ENCODE results near the gene KRT85. TPM values are rescaled to one million over a fixed set of nuclear protein-coding genes. Genes with fewer than 3 reads are reported as not detected.

Gene KRT85
- total RNA-seq (not detected), polyA plus RNA-seq (not detected)

- FAIRE-seq, result no peak
These were observed at the start of gene KRT85 for GRCh38 chr12:52366738-52367485. KRT85 (minus strand) TSS chr12:52367481; CDS start chr12:52367405, 76 bp downstream.

DNA sequence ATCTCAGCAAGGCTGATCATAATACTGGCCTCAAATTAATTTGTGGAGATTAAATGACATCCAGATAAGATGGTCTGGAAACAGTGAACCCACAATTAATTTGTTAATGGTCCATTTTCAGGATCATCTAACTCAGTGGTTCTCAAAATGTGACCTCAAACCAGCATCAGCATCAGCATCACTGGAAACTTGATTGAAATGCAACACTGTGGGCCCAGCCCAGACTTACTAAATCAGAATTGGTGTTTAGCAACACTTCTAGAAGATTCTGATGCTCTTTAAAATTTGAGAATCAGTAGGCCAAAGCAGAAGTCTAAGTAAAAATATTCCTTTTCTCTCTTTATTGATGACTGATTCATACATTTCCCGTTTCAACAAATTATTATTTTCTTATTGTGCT lies 49.5 kb upstream of the KRT85 start:
- no peaks in the 10 kb centered on the region for H3K36me3 ChIP-seq
- TF ChIP-seq, protein P1, sequence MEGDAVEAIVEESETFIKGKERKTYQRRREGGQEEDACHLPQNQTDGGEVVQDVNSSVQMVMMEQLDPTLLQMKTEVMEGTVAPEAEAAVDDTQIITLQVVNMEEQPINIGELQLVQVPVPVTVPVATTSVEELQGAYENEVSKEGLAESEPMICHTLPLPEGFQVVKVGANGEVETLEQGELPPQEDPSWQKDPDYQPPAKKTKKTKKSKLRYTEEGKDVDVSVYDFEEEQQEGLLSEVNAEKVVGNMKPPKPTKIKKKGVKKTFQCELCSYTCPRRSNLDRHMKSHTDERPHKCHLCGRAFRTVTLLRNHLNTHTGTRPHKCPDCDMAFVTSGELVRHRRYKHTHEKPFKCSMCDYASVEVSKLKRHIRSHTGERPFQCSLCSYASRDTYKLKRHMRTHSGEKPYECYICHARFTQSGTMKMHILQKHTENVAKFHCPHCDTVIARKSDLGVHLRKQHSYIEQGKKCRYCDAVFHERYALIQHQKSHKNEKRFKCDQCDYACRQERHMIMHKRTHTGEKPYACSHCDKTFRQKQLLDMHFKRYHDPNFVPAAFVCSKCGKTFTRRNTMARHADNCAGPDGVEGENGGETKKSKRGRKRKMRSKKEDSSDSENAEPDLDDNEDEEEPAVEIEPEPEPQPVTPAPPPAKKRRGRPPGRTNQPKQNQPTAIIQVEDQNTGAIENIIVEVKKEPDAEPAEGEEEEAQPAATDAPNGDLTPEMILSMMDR (IDR thresholded peaks at IDR 0.05), result no peak
- intact Hi-C loops (cut with DNase I), result no loop called here
- no peaks in the 10 kb centered on the region for H3K4me1 ChIP-seq
- H3K27ac ChIP-seq, result no peak overlapping the region
- FAIRE-seq, result no peak
- no peaks in the 10 kb centered on the region for H3K9me3 ChIP-seq
- H3K27me3 ChIP-seq, result no peaks in the 10 kb centered on the region
- DNase-seq, result no peak
- 77 to 97% methylated on average over 1 of the region's 1 CpG for WGBS, 2 donors
- ATAC-seq, result peak in 1 of 4 donors; percentile 33
- H3K4me3 ChIP-seq, result no peak overlapping the region

More at GRCh38 chr12:52366738-52367485, at the start of gene KRT85:
- intact Hi-C loops (cut with DNase I), result no loop called here
- no peak for DNase-seq
- H3K9me3 ChIP-seq, result no peaks in the 10 kb centered on the region
- H3K4me3 ChIP-seq, result no peak within 1 kb of the TSS
- H3K27me3 ChIP-seq, result no peaks in the 10 kb centered on the region
- 84% methylated on average over 42 of the region's 42 CpGs for WGBS, 2 donors
- no peak for ATAC-seq
- no peaks in the 10 kb centered on the region for H3K36me3 ChIP-seq
- H3K27ac ChIP-seq, result no peak within 1 kb of the TSS
- no peaks in the 10 kb centered on the region for H3K4me1 ChIP-seq
- TF ChIP-seq, protein P1 (IDR thresholded peaks at IDR 0.05), result no peak

DNA sequence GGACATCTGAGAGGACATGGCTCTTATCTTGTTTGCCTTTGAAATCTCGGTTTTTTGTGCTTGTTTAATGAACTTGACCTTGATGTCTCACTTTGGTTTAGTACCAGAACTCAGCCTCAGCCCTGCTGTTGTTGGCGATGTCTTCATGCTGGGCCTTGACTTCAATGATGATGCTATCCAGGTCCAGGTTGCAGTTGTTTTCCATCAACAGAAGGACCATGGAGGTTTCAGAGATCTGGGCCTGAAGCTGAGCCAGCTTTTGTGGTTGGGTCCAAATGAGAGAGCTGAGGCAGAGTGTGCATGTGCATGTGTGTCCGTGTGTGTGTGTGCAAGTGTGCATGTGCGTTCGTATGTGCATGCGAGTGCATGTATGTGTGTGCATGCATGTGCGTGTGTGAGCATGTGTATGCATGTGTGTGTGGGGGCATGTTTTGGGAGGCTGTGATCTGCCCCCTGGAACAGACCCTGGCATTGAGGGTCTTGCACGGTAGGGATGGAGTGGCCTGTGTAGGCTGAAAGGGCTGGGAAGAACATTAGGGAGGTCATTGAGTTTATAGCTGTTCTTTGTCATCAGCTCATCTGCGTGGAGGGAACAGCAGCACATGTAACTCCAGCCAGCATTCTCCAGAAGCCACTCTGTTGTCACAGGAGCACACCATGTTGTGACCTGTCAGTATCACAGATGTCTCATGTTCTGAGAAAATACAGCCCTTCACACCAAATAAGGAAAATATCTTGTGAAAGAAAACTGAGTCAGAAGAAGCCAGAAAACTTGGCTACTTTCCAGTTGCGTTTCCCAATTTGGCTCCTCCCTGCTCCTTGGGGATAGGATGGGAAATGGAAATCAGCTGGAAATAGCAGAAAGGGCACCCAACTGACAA lies 48.8 kb upstream of the KRT85 start:
- intact Hi-C loops (cut with DNase I), result no loop called here
- Histone ChIP-seq H3K4me1 (no peaks in the 10 kb centered on the region), H3K9me3 (no peaks in the 10 kb centered on the region), H3K36me3 (no peaks in the 10 kb centered on the region), H3K27ac (no peak overlapping the region), H3K4me3 (no peak overlapping the region), H3K27me3 (no peaks in the 10 kb centered on the region)
- 60 to 64% methylated on average over 10 of the region's 10 CpGs for WGBS, 2 donors
- peak in 2 of 6 donors; percentile 13 to 18 for DNase-seq
- FAIRE-seq, result no peak
- TF ChIP-seq, protein P1 (IDR thresholded peaks at IDR 0.05), result no peak
- peak in 3 of 4 donors; percentile 66 to 69 (median 68) for ATAC-seq

GRCh38 chr12:52414936-52415335 lies 47.7 kb upstream of the KRT85 start:
- no peaks in the 10 kb centered on the region for H3K9me3 ChIP-seq
- DNase-seq (no peak), ATAC-seq (no peak), FAIRE-seq (no peak)
- intact Hi-C loops (cut with DNase I), result no loop called here
- H3K4me3 ChIP-seq, result no peak overlapping the region
- TF ChIP-seq, protein P1 (IDR thresholded peaks at IDR 0.05), result no peak
- H3K4me1 ChIP-seq, result no peaks in the 10 kb centered on the region
- no peaks in the 10 kb centered on the region for H3K36me3 ChIP-seq
- no peak overlapping the region for H3K27ac ChIP-seq
- H3K27me3 ChIP-seq, result no peaks in the 10 kb centered on the region
- WGBS, 2 donors, result 71 to 84% methylated on average over 5 of the region's 5 CpGs

Measured in pancreas (tissue), 10 donors.